ENCODE results near the gene ZNF518A.

ZNF518A gene

DNA sequence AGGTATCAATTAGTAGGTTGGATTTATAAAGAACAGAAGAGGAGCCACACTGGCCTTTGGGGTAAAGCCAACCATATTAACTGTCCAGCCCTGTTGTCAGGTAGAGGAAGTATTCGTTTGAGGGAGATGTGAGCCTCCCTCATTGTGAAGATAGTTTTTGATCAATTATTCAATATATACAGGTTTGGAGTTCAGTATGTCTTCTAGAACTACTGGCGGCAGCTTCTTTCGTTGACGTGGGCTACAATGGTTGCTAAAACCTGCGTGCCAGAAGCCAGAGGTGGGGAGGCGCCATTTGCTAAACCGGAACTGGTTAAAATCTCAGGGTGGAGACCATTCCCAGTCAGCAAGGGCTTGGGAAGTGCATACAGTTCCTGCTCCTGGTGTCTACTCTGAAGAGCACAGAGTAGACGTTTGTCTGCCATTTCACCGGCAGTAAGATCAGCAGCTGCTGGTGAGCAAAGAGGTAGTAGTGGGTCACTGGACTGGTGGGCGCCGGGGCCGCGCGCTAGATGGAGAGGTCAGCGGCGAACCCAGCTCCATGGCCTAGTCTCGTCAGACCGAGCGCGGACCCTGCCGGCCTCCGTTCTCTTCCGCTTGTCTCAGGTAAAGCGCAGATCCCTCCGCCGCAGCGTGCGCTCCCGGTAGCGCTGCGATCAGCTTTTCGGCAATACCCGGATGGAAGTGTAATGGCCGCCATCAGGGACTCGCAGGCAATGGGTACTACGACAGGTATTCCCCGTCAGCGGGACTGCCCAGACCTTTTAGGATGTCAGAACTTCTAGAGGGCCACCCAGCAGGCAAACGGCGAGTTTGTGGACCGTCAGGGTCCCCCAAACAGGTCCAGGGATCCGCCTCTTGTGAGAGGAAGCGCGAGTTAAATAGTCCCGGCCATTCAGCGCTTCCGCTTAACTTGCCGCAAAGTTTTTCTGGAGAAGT lies at the start of gene ZNF518A (continued):
- TF ChIP-seq ZNF416 (tag by site-specific recombination; IDR thresholded peaks at IDR 0.05): no peak
- TF ChIP-seq FEZF1 (tag by site-specific recombination; IDR thresholded peaks at IDR 0.05): peak; percentile 46
- peak; percentile 54 for TF ChIP-seq SCRT2 (tag by site-specific recombination; IDR thresholded peaks at IDR 0.05)
- TF ChIP-seq ZNF335 (tag by site-specific recombination; conservative IDR thresholded peaks at IDR 0.05): peak; percentile 59; the same call in 1 of the 2 replicates
- TF ChIP-seq, protein P1, sequence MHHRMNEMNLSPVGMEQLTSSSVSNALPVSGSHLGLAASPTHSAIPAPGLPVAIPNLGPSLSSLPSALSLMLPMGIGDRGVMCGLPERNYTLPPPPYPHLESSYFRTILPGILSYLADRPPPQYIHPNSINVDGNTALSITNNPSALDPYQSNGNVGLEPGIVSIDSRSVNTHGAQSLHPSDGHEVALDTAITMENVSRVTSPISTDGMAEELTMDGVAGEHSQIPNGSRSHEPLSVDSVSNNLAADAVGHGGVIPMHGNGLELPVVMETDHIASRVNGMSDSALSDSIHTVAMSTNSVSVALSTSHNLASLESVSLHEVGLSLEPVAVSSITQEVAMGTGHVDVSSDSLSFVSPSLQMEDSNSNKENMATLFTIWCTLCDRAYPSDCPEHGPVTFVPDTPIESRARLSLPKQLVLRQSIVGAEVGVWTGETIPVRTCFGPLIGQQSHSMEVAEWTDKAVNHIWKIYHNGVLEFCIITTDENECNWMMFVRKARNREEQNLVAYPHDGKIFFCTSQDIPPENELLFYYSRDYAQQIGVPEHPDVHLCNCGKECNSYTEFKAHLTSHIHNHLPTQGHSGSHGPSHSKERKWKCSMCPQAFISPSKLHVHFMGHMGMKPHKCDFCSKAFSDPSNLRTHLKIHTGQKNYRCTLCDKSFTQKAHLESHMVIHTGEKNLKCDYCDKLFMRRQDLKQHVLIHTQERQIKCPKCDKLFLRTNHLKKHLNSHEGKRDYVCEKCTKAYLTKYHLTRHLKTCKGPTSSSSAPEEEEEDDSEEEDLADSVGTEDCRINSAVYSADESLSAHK (tag by site-specific recombination; IDR thresholded peaks at IDR 0.05): 0 out of 2 replicates have a peak, but pooled peaks have one; percentile 15
- TF ChIP-seq ZNF184 (tag by site-specific recombination; IDR thresholded peaks at IDR 0.05): no peak
- peak; percentile 98 for TF ChIP-seq ZBTB17 (tag by site-specific recombination; IDR thresholded peaks at IDR 0.05)
- no peak; the same call in 1 of the 2 replicates for TF ChIP-seq ZIC2 (tag by site-specific recombination; IDR thresholded peaks at IDR 0.05)
- TF ChIP-seq ZBTB6 (tag by site-specific recombination; IDR thresholded peaks at IDR 0.05): peak; percentile 50; the same call in 1 of the 2 replicates
- TF ChIP-seq SP3 (tag by site-specific recombination; IDR thresholded peaks at IDR 0.05): peak; percentile 61; the same call in 1 of the 2 replicates
- TF ChIP-seq ZNF529 (tag by site-specific recombination; IDR thresholded peaks at IDR 0.05; ENCODE audit: insufficient replicate concordance): no peak
- TF ChIP-seq, protein P2, sequence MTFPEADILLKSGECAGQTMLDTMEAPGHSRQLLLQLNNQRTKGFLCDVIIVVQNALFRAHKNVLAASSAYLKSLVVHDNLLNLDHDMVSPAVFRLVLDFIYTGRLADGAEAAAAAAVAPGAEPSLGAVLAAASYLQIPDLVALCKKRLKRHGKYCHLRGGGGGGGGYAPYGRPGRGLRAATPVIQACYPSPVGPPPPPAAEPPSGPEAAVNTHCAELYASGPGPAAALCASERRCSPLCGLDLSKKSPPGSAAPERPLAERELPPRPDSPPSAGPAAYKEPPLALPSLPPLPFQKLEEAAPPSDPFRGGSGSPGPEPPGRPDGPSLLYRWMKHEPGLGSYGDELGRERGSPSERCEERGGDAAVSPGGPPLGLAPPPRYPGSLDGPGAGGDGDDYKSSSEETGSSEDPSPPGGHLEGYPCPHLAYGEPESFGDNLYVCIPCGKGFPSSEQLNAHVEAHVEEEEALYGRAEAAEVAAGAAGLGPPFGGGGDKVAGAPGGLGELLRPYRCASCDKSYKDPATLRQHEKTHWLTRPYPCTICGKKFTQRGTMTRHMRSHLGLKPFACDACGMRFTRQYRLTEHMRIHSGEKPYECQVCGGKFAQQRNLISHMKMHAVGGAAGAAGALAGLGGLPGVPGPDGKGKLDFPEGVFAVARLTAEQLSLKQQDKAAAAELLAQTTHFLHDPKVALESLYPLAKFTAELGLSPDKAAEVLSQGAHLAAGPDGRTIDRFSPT (tag by site-specific recombination; IDR thresholded peaks at IDR 0.05): no peak
- no peak for TF ChIP-seq ZNF157 (tag by site-specific recombination; IDR thresholded peaks at IDR 0.05)
- no peak for TF ChIP-seq ZNF16 (tag by site-specific recombination; IDR thresholded peaks at IDR 0.05; ENCODE audit: low read depth)
- TF ChIP-seq ZFP41 (tag by site-specific recombination; IDR thresholded peaks at IDR 0.05; ENCODE audit: borderline replicate concordance): 0 out of 2 replicates have a peak, but pooled peaks have one; percentile 21
- no peak for TF ChIP-seq ZNF670 (tag by site-specific recombination; IDR thresholded peaks at IDR 0.05; ENCODE audit: low read depth)
- no peak for TF ChIP-seq ZNF211 (tag by site-specific recombination; IDR thresholded peaks at IDR 0.05; ENCODE audit: low read depth)
- TF ChIP-seq KLF9 (tag by site-specific recombination; IDR thresholded peaks at IDR 0.05; ENCODE audit: low read depth): peak; percentile 34; the same call in 1 of the 2 replicates
- TF ChIP-seq ZBTB7A (tag by site-specific recombination; IDR thresholded peaks at IDR 0.05; ENCODE audit: low read depth): no peak; the same call in 1 of the 2 replicates
- TF ChIP-seq, protein P3, sequence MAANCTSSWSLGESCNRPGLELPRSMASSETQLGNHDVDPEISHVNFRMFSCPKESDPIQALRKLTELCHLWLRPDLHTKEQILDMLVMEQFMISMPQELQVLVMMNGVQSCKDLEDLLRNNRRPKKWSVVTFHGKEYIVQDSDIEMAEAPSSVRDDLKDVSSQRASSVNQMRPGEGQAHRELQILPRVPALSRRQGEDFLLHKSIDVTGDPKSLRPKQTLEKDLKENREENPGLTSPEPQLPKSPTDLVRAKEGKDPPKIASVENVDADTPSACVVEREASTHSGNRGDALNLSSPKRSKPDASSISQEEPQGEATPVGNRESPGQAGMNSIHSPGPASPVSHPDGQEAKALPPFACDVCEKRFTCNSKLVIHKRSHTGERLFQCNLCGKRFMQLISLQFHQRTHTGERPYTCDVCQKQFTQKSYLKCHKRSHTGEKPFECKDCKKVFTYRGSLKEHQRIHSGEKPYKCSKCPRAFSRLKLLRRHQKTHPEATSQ (tag by site-specific recombination; IDR thresholded peaks at IDR 0.05): peak; percentile 71; the same call in 1 of the 2 replicates
- TF ChIP-seq ZNF473 (tag by site-specific recombination; IDR thresholded peaks at IDR 0.05): no peak
- TF ChIP-seq, protein P4, sequence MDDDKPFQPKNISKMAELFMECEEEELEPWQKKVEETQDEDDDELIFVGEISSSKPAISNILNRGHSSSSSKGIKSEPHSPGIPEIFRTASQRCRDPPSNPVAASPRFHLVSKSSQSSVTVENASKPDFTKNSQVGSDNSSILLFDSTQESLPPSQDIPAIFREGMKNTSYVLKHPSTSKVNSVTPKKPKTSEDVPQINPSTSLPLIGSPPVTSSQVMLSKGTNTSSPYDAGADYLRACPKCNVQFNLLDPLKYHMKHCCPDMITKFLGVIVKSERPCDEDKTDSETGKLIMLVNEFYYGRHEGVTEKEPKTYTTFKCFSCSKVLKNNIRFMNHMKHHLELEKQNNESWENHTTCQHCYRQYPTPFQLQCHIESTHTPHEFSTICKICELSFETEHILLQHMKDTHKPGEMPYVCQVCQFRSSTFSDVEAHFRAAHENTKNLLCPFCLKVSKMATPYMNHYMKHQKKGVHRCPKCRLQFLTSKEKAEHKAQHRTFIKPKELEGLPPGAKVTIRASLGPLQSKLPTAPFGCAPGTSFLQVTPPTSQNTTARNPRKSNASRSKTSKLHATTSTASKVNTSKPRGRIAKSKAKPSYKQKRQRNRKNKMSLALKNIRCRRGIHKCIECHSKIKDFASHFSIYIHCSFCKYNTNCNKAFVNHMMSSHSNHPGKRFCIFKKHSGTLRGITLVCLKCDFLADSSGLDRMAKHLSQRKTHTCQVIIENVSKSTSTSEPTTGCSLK (tag by site-specific recombination; IDR thresholded peaks at IDR 0.05): no peak
- TF ChIP-seq, protein P5, sequence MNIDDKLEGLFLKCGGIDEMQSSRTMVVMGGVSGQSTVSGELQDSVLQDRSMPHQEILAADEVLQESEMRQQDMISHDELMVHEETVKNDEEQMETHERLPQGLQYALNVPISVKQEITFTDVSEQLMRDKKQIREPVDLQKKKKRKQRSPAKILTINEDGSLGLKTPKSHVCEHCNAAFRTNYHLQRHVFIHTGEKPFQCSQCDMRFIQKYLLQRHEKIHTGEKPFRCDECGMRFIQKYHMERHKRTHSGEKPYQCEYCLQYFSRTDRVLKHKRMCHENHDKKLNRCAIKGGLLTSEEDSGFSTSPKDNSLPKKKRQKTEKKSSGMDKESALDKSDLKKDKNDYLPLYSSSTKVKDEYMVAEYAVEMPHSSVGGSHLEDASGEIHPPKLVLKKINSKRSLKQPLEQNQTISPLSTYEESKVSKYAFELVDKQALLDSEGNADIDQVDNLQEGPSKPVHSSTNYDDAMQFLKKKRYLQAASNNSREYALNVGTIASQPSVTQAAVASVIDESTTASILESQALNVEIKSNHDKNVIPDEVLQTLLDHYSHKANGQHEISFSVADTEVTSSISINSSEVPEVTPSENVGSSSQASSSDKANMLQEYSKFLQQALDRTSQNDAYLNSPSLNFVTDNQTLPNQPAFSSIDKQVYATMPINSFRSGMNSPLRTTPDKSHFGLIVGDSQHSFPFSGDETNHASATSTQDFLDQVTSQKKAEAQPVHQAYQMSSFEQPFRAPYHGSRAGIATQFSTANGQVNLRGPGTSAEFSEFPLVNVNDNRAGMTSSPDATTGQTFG (tag by site-specific recombination; IDR thresholded peaks at IDR 0.05; ENCODE audit: borderline replicate concordance): no peak; the same call in 1 of the 2 replicates
- peak; percentile 89 for TF ChIP-seq ZNF561 (tag by site-specific recombination; IDR thresholded peaks at IDR 0.05; ENCODE audit: borderline replicate concordance)
- TF ChIP-seq ZNF311 (tag by site-specific recombination; IDR thresholded peaks at IDR 0.05; ENCODE audit: borderline replicate concordance): no peak
- no peak for TF ChIP-seq ZNF548 (tag by site-specific recombination; IDR thresholded peaks at IDR 0.05)

Data from HEK293 (cell line).